GM23248 (cell line): ENCODE results near the gene ZNF382. TPM values are rescaled to one million over a fixed set of nuclear protein-coding genes. Genes with fewer than 3 reads are reported as not detected.
A peak's percentile ranks its signal among the peaks of the same experiment; 100 is the strongest.

ENCODE experiments used
- DNase-seq: peaks from one replicate; pipeline ENCODE4 v3.0.0-alpha.2; 2015
- H2AFZ ChIP-seq: fragments of 200-600 bp; sonication (generic); 2 replicates; pipeline ENCODE4 v1.6.1; 2016; ENCODE audit warnings: antibody characterized with exemption
- H3F3A ChIP-seq: fragments of 200-600 bp; sonication (generic); 2 replicates; pipeline ENCODE4 v1.6.1; 2016; ENCODE audit warnings: mild to moderate bottlenecking, antibody characterized with exemption, mixed run types; ENCODE audit not compliant: insufficient read depth
- H3K27ac ChIP-seq: fragments of 200-600 bp; sonication (generic); 2 replicates; pipeline ENCODE4 v1.5.1; 2016; ENCODE audit warnings: mild to moderate bottlenecking
- H3K27me3 ChIP-seq: fragments of 200-600 bp; sonication (generic); replicated peaks from 2 replicates; pipeline ENCODE4 v1.6.1; 2016; ENCODE audit warnings: mild to moderate bottlenecking; ENCODE audit not compliant: insufficient read depth
- H3K36me3 ChIP-seq: fragments of 200-600 bp; sonication (generic); 2 replicates; pipeline ENCODE4 v1.6.1; 2016; ENCODE audit warnings: low read depth, mild to moderate bottlenecking
- H3K4me1 ChIP-seq: fragments of 200-600 bp; sonication (generic); 2 replicates; pipeline ENCODE4 v1.6.1; 2016; ENCODE audit warnings: mild to moderate bottlenecking; ENCODE audit not compliant: insufficient read depth
- H3K4me2 ChIP-seq: fragments of 200-600 bp; sonication (generic); one replicate; pipeline ENCODE4 v1.6.1; 2016; ENCODE audit warnings: mild to moderate bottlenecking; ENCODE audit not compliant: unreplicated experiment
- H3K4me3 ChIP-seq: fragments of 200-600 bp; sonication (generic); 2 replicates; pipeline ENCODE4 v1.5.1; 2016; ENCODE audit warnings: mild to moderate bottlenecking
- H3K79me2 ChIP-seq: fragments of 200-600 bp; sonication (generic); 2 replicates; pipeline ENCODE4 v1.6.1; 2016; ENCODE audit warnings: mild to moderate bottlenecking; ENCODE audit not compliant: insufficient read depth
- H3K9ac ChIP-seq: fragments of 200-600 bp; sonication (generic); 2 replicates; pipeline ENCODE4 v1.6.1; 2016; ENCODE audit warnings: mild to moderate bottlenecking
- H3K9me2 ChIP-seq: fragments of 200-600 bp; sonication (generic); 2 replicates; pipeline ENCODE4 v1.6.1; 2016; ENCODE audit warnings: mixed run types, mild to moderate bottlenecking, moderate library complexity; ENCODE audit not compliant: insufficient read depth
- H3K9me3 ChIP-seq: fragments of 200-600 bp; sonication (generic); one replicate; pipeline ENCODE4 v1.6.1; 2017; ENCODE audit warnings: low read depth
- H4K20me1 ChIP-seq: fragments of 200-600 bp; sonication (generic); 2 replicates; pipeline ENCODE4 v1.6.0; 2016; ENCODE audit not compliant: insufficient read depth
- EZH2 ChIP-seq: fragments of 200-600 bp; sonication (generic); IDR thresholded peaks from 2 replicates; pipeline ENCODE4 v1.6.1; 2018; ENCODE audit warnings: antibody characterized with exemption, mild to moderate bottlenecking; ENCODE audit not compliant: insufficient read depth, poor library complexity, severe bottlenecking
- EZH2phosphoT487 ChIP-seq: fragments of 200-600 bp; sonication (generic); IDR thresholded peaks from 2 replicates; pipeline ENCODE4 v1.6.1; 2018; ENCODE audit warnings: antibody characterized with exemption, moderate library complexity, mild to moderate bottlenecking, low read depth; ENCODE audit not compliant: insufficient read depth
- WGBS, 2 experiments: methylation state at CpG; one replicate each; pipeline ENCODE4 v1.1.6; 2015 to 2017; ENCODE audit warnings: low lambda C conversion rate in 2 of 2, low coverage in 1 of 2; ENCODE audit errors: missing lambda C conversion rate in 2 of 2; 5-methylcytosine and 5-hydroxymethylcytosine counted together
- in situ Hi-C: fragments of 300-500 bp; cut with MboI; formaldehyde crosslinking; loops from 2 replicates; pipeline ENCODE4 v1.15.0; 2020
- polyA plus RNA-seq: library from polyadenylated mRNA; unstranded; fragments of >200 nt; fragmentation: Nextera tagmentation; extraction: Ambion mirVana; gene quantifications from 2 replicates; pipeline ENCODE4 v1.2.1, GENCODE V29; 2016
- total RNA-seq: library from RNA; depleted of rRNA; stranded (reverse); fragments of >200 nt; shearing (Covaris generic); gene quantifications from 2 replicates; pipeline ENCODE4 v1.2.3, GENCODE V29; 2014

ZNF382 gene
- total and polyA plus RNA-seq, 2 experiments from 2014 or later, result 5.3 to 11.1 TPM

DNA sequence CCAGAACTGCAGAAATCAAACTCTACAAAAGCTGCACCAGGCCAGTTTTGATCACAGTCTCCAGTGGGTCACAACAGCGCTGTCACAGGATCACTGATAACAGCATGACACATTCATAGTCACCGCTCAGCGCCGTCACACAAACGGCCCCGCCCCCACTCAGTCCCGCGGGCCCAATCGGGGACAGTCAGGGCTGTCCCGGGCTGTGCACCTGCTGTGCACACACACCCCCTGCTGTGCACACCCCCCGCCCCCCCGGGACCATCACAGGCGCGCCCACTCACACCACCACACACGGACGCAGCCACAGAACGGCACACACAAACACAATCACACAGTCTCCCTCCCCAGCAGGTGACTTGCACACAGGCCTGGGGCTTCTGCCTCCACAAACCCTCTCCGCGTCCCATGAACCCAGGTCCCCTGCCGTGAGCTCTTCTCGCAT is 435 bp upstream of the ZNF382 start:
- H3K4me3 ChIP-seq, result peak overlapping the region; percentile 97
- 0 out of 2 replicates have a peak, but pooled peaks cover 4% of the 10 kb centered on the region for H3K4me1 ChIP-seq
- peak overlapping the region; percentile 96 for H2AFZ ChIP-seq
- H3K9ac ChIP-seq, result peak overlapping the region; percentile 86
- 1% methylated on average over 18 to 21 of the region's 21 CpGs for WGBS, 2 experiments
- no peaks in the 10 kb centered on the region for H3K9me3 ChIP-seq
- H3K36me3 ChIP-seq, result no peaks in the 10 kb centered on the region
- H3K4me2 ChIP-seq, result peak overlapping the region; percentile 90
- H3K27ac ChIP-seq, result peak overlapping the region; percentile 61
- peak; percentile 77 for DNase-seq
- H4K20me1 ChIP-seq, result no peaks in the 10 kb centered on the region
- no peaks in the 10 kb centered on the region for H3K27me3 ChIP-seq
- in situ Hi-C loops, result no loop called here
- TF ChIP-seq EZH2phosphoT487 (no peak), EZH2 (no peak)
- no peaks in the 10 kb centered on the region; the same call in 1 of the 2 replicates for H3F3A ChIP-seq
- peaks cover 32% of the 10 kb centered on the region for H3K79me2 ChIP-seq
- no peaks in the 10 kb centered on the region for H3K9me2 ChIP-seq

GRCh38 chr19:36605877-36606478 is 865 bp downstream of the ZNF382 start:
- no peaks in the 10 kb centered on the region for H3K9me2 ChIP-seq
- H4K20me1 ChIP-seq, result no peaks in the 10 kb centered on the region
- H2AFZ ChIP-seq, result peak overlapping the region; percentile 96
- no peak for DNase-seq
- TF ChIP-seq EZH2 (no peak), EZH2phosphoT487 (no peak)
- peak overlapping the region; percentile 90 for H3K4me2 ChIP-seq
- no peak overlapping the region for H3K27ac ChIP-seq
- H3K4me1 ChIP-seq, result 0 out of 2 replicates have a peak, but pooled peaks cover 4% of the 10 kb centered on the region
- H3K36me3 ChIP-seq, result 0 out of 2 replicates have a peak, but pooled peaks cover 5% of the 10 kb centered on the region
- no peaks in the 10 kb centered on the region for H3K9me3 ChIP-seq
- H3K27me3 ChIP-seq, result no peaks in the 10 kb centered on the region
- peak overlapping the region; percentile 97 for H3K4me3 ChIP-seq
- H3K79me2 ChIP-seq, result peaks cover 32% of the 10 kb centered on the region
- peak overlapping the region; percentile 86 for H3K9ac ChIP-seq
- whole genome bisulfite sequencing, 2 experiments, result 4 to 6% methylated on average over 1 of the region's 1 CpG
- no peaks in the 10 kb centered on the region; the same call in 1 of the 2 replicates for H3F3A ChIP-seq
- in situ Hi-C loops, result no loop called here

GRCh38 chr19:36627057-36627456 is 21.9 kb downstream of the ZNF382 start:
- Histone ChIP-seq H3K4me3 (no peak overlapping the region), H3K9ac (no peak overlapping the region), H3K4me2 (no peak overlapping the region), H3K79me2 (no peaks in the 10 kb centered on the region), H3K4me1 (no peaks in the 10 kb centered on the region), H3K27me3 (no peaks in the 10 kb centered on the region), H4K20me1 (no peaks in the 10 kb centered on the region), H3K9me3 (peaks cover 3% of the 10 kb centered on the region), H3K27ac (no peak overlapping the region), H2AFZ (no peak overlapping the region), H3K9me2 (no peaks in the 10 kb centered on the region), H3F3A (no peaks in the 10 kb centered on the region), H3K36me3 (peaks cover 39% of the 10 kb centered on the region; the same call in 1 of the 2 replicates)
- WGBS, 2 experiments, result 60 to 71% methylated on average over 5 of the region's 5 CpGs
- in situ Hi-C loops, result no loop called here
- no peak for DNase-seq
- TF ChIP-seq EZH2 (no peak), EZH2phosphoT487 (no peak)

- Histone ChIP-seq H3K9ac (no peak overlapping the region), H4K20me1 (no peaks in the 10 kb centered on the region), H3K4me2 (no peak overlapping the region), H3K27ac (no peak overlapping the region), H3K9me3 (peaks cover 12% of the 10 kb centered on the region), H2AFZ (no peak overlapping the region), H3K4me3 (no peak overlapping the region), H3K4me1 (no peaks in the 10 kb centered on the region), H3K27me3 (no peaks in the 10 kb centered on the region), H3F3A (peaks cover 18% of the 10 kb centered on the region), H3K36me3 (peaks cover 30% of the 10 kb centered on the region), H3K79me2 (no peaks in the 10 kb centered on the region), H3K9me2 (no peaks in the 10 kb centered on the region)
- no peak for TF ChIP-seq EZH2
- TF ChIP-seq EZH2phosphoT487, result no peak
- WGBS, 2 experiments, result 76 to 86% methylated on average over 2 of the region's 2 CpGs
- no peak for DNase-seq
- in situ Hi-C loops, result no loop called here
Measured at GRCh38 chr19:36635342-36635741, 30.2 kb downstream of the ZNF382 start.
